Measurements from ENCODE around the gene ELF4. TPM values are rescaled to one million over a fixed set of nuclear protein-coding genes. Genes with fewer than 3 reads are reported as not detected.

Gene ELF4
- total and polyA plus RNA-seq, 2 of the 4 experiments (the other 2 are of a cell fraction) = 10.9 to 19.0 TPM

DNA sequence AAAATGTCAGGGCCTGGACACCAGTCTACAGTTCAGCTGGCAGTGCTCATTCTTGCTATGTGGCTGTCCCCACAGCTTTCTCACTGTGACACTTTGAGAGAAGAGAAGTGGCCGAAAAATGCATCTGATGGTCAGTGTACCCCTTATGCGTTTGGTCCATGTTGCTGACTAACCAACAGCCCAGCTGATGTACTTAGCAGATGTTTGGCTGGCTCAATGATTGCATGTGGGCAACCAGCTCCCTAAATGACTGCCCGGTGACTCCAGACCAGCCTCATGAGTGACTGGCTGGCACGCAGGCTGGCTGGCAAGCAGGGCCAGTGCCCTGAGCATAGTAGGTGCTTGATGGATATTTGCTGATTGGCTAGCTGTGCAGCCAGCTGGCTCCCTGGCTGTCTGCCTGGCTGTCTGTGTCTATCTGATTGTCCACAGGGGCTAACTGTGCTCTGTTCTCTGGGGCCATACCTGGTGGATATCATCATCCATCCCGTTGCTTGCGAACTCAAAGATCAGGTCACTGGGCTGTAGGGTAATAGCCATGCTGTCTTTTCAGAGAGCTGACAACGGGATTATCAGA is 29.4 kb downstream of the ELF4 start:
- CTCF ChIA-PET = interaction anchor here (0.6 to 1.2 kb wide), 2 partner anchors 40 to 120 kb away, joined by 3 to 6 read pairs; no protein-coding TSS in a partner anchor
- no peak overlapping the region for H4K91ac ChIP-seq (ENCODE audit: insufficient read depth, low read depth, low read length)
- DNase-seq (no peak), ATAC-seq (ENCODE audit: low read depth) (no peak)
- TF ChIP-seq CEBPB (IDR thresholded peaks at IDR 0.05; ENCODE audit: low read depth, low read length) (no peak), RCOR1 (IDR thresholded peaks at IDR 0.05; ENCODE audit: insufficient replicate concordance, low read length) (no peak), MXI1 (IDR thresholded peaks at IDR 0.05; ENCODE audit: borderline replicate concordance, low read depth, low read length) (no peak), MAZ (IDR thresholded peaks at IDR 0.05; ENCODE audit: borderline replicate concordance, low read depth, low read length) (no peak), BHLHE40 (IDR thresholded peaks at IDR 0.05; ENCODE audit: low read depth, low read length) (no peak), MAFK (IDR thresholded peaks at IDR 0.05; ENCODE audit: low read depth, low read length) (no peak), RFX5 (IDR thresholded peaks at IDR 0.05; ENCODE audit: low read depth, low read length) (no peak), FOS (IDR thresholded peaks at IDR 0.05; ENCODE audit: low read depth, low read length) (no peak), RAD21 (IDR thresholded peaks at IDR 0.05; ENCODE audit: low read length) (no peak), POLR2A (IDR thresholded peaks at IDR 0.05; ENCODE audit: low read depth, low read length) (no peak), NFE2L2 (IDR thresholded peaks at IDR 0.05; ENCODE audit: low read depth, low read length) (no peak), SMC3 (IDR thresholded peaks at IDR 0.05; ENCODE audit: low read depth, low read length) (no peak), CHD1 (IDR thresholded peaks at IDR 0.05; ENCODE audit: low read depth, low read length) (no peak)
- TF ChIP-seq, protein P1, sequence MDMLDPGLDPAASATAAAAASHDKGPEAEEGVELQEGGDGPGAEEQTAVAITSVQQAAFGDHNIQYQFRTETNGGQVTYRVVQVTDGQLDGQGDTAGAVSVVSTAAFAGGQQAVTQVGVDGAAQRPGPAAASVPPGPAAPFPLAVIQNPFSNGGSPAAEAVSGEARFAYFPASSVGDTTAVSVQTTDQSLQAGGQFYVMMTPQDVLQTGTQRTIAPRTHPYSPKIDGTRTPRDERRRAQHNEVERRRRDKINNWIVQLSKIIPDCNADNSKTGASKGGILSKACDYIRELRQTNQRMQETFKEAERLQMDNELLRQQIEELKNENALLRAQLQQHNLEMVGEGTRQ (IDR thresholded peaks at IDR 0.05; ENCODE audit: low read depth, low read length) = no peak
- TF ChIP-seq, protein P2, sequence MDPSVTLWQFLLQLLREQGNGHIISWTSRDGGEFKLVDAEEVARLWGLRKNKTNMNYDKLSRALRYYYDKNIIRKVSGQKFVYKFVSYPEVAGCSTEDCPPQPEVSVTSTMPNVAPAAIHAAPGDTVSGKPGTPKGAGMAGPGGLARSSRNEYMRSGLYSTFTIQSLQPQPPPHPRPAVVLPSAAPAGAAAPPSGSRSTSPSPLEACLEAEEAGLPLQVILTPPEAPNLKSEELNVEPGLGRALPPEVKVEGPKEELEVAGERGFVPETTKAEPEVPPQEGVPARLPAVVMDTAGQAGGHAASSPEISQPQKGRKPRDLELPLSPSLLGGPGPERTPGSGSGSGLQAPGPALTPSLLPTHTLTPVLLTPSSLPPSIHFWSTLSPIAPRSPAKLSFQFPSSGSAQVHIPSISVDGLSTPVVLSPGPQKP (IDR thresholded peaks at IDR 0.05; ENCODE audit: borderline replicate concordance, low read depth, low read length) = no peak
- TF ChIP-seq, protein P3, sequence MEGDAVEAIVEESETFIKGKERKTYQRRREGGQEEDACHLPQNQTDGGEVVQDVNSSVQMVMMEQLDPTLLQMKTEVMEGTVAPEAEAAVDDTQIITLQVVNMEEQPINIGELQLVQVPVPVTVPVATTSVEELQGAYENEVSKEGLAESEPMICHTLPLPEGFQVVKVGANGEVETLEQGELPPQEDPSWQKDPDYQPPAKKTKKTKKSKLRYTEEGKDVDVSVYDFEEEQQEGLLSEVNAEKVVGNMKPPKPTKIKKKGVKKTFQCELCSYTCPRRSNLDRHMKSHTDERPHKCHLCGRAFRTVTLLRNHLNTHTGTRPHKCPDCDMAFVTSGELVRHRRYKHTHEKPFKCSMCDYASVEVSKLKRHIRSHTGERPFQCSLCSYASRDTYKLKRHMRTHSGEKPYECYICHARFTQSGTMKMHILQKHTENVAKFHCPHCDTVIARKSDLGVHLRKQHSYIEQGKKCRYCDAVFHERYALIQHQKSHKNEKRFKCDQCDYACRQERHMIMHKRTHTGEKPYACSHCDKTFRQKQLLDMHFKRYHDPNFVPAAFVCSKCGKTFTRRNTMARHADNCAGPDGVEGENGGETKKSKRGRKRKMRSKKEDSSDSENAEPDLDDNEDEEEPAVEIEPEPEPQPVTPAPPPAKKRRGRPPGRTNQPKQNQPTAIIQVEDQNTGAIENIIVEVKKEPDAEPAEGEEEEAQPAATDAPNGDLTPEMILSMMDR (conservative IDR thresholded peaks at IDR 0.05; ENCODE audit: low read depth, low read length) = no peak
- peak overlapping the region; percentile 72 for H2AK9ac ChIP-seq (replicated peaks; ENCODE audit: low read depth, low read length, poor library complexity)
- no peak overlapping the region for H3K4me3 ChIP-seq (ENCODE audit: insufficient read depth, low read depth, low read length)
- dilution Hi-C loops (cut with HindIII; ENCODE audit: low sequenced_read_pairs, unreplicated experiment) = no loop called here
- no peak overlapping the region for H3K4me2 ChIP-seq (ENCODE audit: low read depth, low read length)
- POLR2A ChIA-PET (ENCODE audit: unreplicated experiment) = no interaction called here
- 72% methylated on average over 3 of the region's 7 CpGs; no CpG with 5 or more reads in 1 of the 2 experiments for WGBS, 2 experiments (ENCODE audit: extremely low coverage in 2 of 2, insufficient read length in 1 of 2)
- H2AFZ ChIP-seq (replicated peaks; ENCODE audit: low read length, poor library complexity) = no peak overlapping the region
- no peak overlapping the region for H3K23ac ChIP-seq (ENCODE audit: low read depth, low read length)
- peaks cover 0 to 43% of the 10 kb centered on the region in 2 experiments; a peak in 3 of 4 replicates for H3K79me1 ChIP-seq (ENCODE audit: low read depth in 1 of 2, low read length in 2 of 2)
- BruUV-seq (replicated peaks) = no TSS peak
- no peak overlapping the region for H2BK5ac ChIP-seq (ENCODE audit: low read depth, low read length, poor library complexity, severe bottlenecking)
- H3K36me3 ChIP-seq (ENCODE audit: control insufficient read depth, insufficient read depth, low read length) = peaks cover 2% of the 10 kb centered on the region; the same call in 1 of the 2 replicates
- no peak overlapping the region for H3K27ac ChIP-seq (ENCODE audit: insufficient read depth, low read length)
- H2BK15ac ChIP-seq (ENCODE audit: low read depth, low read length) = no peak overlapping the region
- H4K5ac ChIP-seq (ENCODE audit: low read depth, low read length) = no peak overlapping the region
- H4K20me1 ChIP-seq (ENCODE audit: insufficient read depth, low read length) = peaks cover 49% of the 10 kb centered on the region
- in situ Hi-C loops (cut with MboI; ENCODE audit: low sequenced_read_pairs) = no loop called here
- peaks cover 11% of the 10 kb centered on the region for H3K9me1 ChIP-seq (ENCODE audit: insufficient read depth, low read length)
- H2AK5ac ChIP-seq (ENCODE audit: low read depth, low read length) = no peak overlapping the region
- H4K8ac ChIP-seq (ENCODE audit: low read depth in 2 of 2, low read length in 2 of 2) = no peak overlapping the region
- no peak overlapping the region for H3K18ac ChIP-seq (ENCODE audit: low read depth, low read length)
- intact Hi-C loops (cut with micrococcal nuclease) = loop anchor here (1.0 kb wide), 2 partner anchors 40 to 111 kb away; no protein-coding TSS in a partner anchor
- H3K14ac ChIP-seq (replicated peaks; ENCODE audit: low read depth, low read length) = no peak overlapping the region
- H3K27me3 ChIP-seq (ENCODE audit: control insufficient read depth, insufficient read depth, low read length) = no peaks in the 10 kb centered on the region
- no peaks in the 10 kb centered on the region for H3K9me3 ChIP-seq (ENCODE audit: control insufficient read depth, insufficient read depth, low read length)
- H3K56ac ChIP-seq (ENCODE audit: extremely low read depth, insufficient read depth, low read length) = no peak overlapping the region
- peaks cover 5% of the 10 kb centered on the region; the same call in 1 of the 2 replicates for H3K4me1 ChIP-seq (ENCODE audit: control insufficient read depth, insufficient read depth, low read length)
- no peak overlapping the region for H3K4ac ChIP-seq (ENCODE audit: low read depth, low read length)
- H2BK20ac ChIP-seq (ENCODE audit: low read depth, low read length) = no peak overlapping the region
- H3K9ac ChIP-seq (ENCODE audit: low read depth, low read length) = no peak overlapping the region
- H2BK120ac ChIP-seq (ENCODE audit: low read depth, low read length) = no peak overlapping the region
